Left lobe of liver (tissue), 2 donors: ENCODE data around the gene RBM5. TPM values are rescaled to one million over a fixed set of nuclear protein-coding genes. Genes with fewer than 3 reads are reported as not detected.

Experiments used
- ATAC-seq: fragments of 200-7000 bp; cut with Tn5 transposase; one replicate; pipeline ENCODE4 v1.9.1; 2020; ENCODE audit warnings: mild to moderate bottlenecking, moderate library complexity
- DNase-seq: peaks from one replicate; pipeline ENCODE4 v3.0.0-alpha.2; 2020; ENCODE audit warnings: low spot score
- total RNA-seq: library from RNA; stranded (reverse); gene quantifications from one replicate; pipeline ENCODE4 v1.2.1, GENCODE V29; 2021
- donor health status: DM: no; HTN: no; CAD: no; lungs with moderate emphysema.
- donor health status: DM: no; HTN: yes; CAD: no.

RBM5 gene
- total RNA-seq, 1 donor from 2014 or later: 50.9 TPM

- ATAC-seq (no peak), DNase-seq (no peak)
These were observed 69.9 kb downstream of the RBM5 start for GRCh38 chr3:50158530-50159146.

- DNase-seq (no peak), ATAC-seq (peak; percentile 12)
These were observed 71.9 kb downstream of the RBM5 start for GRCh38 chr3:50160561-50160983.

GRCh38 chr3:50161320-50161719, 72.6 kb downstream of the RBM5 start:
- no peak for ATAC-seq
- DNase-seq: no peak

GRCh38 chr3:50162034-50162883, 73.5 kb downstream of the RBM5 start:
- ATAC-seq: no peak
- no peak for DNase-seq

- peak; percentile 47 for ATAC-seq
- DNase-seq: no peak
These were observed 75.1 kb downstream of the RBM5 start for GRCh38 chr3:50163572-50164455.

GRCh38 chr3:50164481-50164880, 75.8 kb downstream of the RBM5 start:
- DNase-seq (no peak), ATAC-seq (no peak)

GRCh38 chr3:50164984-50165909, 76.5 kb downstream of the RBM5 start:
- DNase-seq (no peak), ATAC-seq (peak; percentile 44)

GRCh38 chr3:50165910-50166538, 77.3 kb downstream of the RBM5 start:
- ATAC-seq (peak; percentile 79), DNase-seq (peak; percentile 69)

- ATAC-seq: no peak
- DNase-seq: no peak
These were observed 77.9 kb downstream of the RBM5 start for GRCh38 chr3:50166620-50167019.

GRCh38 chr3:50167069-50167840, 78.5 kb downstream of the RBM5 start:
- no peak for ATAC-seq
- DNase-seq: no peak

GRCh38 chr3:50167841-50168209, 79.1 kb downstream of the RBM5 start:
- ATAC-seq (no peak), DNase-seq (no peak)

GRCh38 chr3:50168388-50168787, 79.7 kb downstream of the RBM5 start:
- ATAC-seq: no peak
- DNase-seq: no peak

Other genes with a start within 250 kb of the RBM5 start
- 0.75 TPM for gene TRAIP, start 232.4 kb upstream of the RBM5 start, total RNA-seq
- gene CAMKV, start 219.0 kb upstream of the RBM5 start, total RNA-seq: not detected
- gene MST1R, start 185.0 kb upstream of the RBM5 start, total RNA-seq: 1.3 TPM
- 9.4 TPM for gene MON1A, start 159.1 kb upstream of the RBM5 start, total RNA-seq
- 45.7 TPM for gene RBM6, start 148.8 kb upstream of the RBM5 start, total RNA-seq
- gene SEMA3F, start 66.4 kb downstream of the RBM5 start, total RNA-seq: 4.0 TPM
- 0.08 TPM for gene GNAT1, start 102.7 kb downstream of the RBM5 start, total RNA-seq
- 242 TPM for gene SLC38A3, start 116.4 kb downstream of the RBM5 start, total RNA-seq
- gene GNAI2, start 147.3 kb downstream of the RBM5 start, total RNA-seq: 115 TPM
- 5.7 TPM for gene SEMA3B, start 180.2 kb downstream of the RBM5 start, total RNA-seq
- not detected for gene LSMEM2, start 190.2 kb downstream of the RBM5 start, total RNA-seq
- 63.8 TPM for gene IFRD2, start 203.5 kb downstream of the RBM5 start, total RNA-seq
- 2.9 TPM for gene HYAL3, start 210.5 kb downstream of the RBM5 start, total RNA-seq
- gene NAA80, start 210.5 kb downstream of the RBM5 start, total RNA-seq: 4.9 TPM
- gene HYAL1, start 214.7 kb downstream of the RBM5 start, total RNA-seq: 140 TPM
- gene HYAL2, start 233.8 kb downstream of the RBM5 start, total RNA-seq: 21.6 TPM
- 15.0 TPM for gene TUSC2, start 239.3 kb downstream of the RBM5 start, total RNA-seq